CD4-positive, alpha-beta T cell treated with Interleukin-17A for 4 hours (primary cell): Measurements from ENCODE around the gene SIX5.

Experiments used
- DNase-seq: peaks from one replicate; pipeline ENCODE4 v3.0.0-alpha.2; 2020; ENCODE audit warnings: mixed read lengths

Gene SIX5

DNA sequence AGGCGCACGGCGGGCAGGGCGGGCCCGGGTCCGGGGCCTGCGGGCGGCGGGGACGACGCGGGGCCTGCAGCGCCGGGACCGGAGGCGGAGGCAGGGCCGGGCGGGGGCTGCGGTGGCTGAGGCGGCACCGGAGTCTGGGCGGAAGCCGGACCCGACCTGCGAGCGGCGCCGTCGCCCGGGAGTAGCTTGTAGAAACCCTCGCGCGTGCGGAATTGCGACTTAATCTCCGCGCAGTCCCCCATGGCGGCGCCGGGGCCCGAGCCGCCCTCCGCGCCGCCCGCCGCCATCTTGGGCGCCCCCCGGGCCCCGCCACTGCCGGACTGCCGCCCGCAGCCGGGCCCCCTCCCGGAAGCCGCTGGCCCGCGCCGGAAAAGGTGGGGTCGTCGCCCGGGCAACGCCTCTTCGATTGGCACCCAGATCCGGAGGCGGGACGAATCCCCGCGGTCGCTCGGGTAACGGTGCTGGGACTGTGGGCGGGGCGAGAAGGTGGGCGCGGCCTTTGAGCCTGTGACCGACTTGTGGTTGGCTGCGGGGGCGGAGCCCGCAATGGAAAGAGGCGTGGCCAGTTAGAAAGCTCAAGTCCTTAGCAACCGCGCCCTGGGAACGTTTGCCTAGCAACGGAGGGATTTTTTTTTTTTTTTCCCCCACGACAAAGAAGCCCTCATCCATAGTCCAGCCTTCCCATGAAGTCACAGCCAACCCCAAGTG lies 23.6 kb upstream of the SIX5 start, which contains the start of gene DMWD:
Gene DMWD (minus strand): TSS at position 376 of the 708 bp plus-strand sequence. CDS start 89 bp downstream, at position 287.
- peak; percentile 100 for DNase-seq

- DNase-seq = no peak
These were observed 22.9 kb upstream of the SIX5 start for GRCh38 chr19:45791744-45792469.

GRCh38 chr19:45790942-45791341 lies 21.9 kb upstream of the SIX5 start:
- peak; percentile 52 for DNase-seq

- no peak for DNase-seq
These were observed 20.2 kb upstream of the SIX5 start for GRCh38 chr19:45789035-45789786.

DNA sequence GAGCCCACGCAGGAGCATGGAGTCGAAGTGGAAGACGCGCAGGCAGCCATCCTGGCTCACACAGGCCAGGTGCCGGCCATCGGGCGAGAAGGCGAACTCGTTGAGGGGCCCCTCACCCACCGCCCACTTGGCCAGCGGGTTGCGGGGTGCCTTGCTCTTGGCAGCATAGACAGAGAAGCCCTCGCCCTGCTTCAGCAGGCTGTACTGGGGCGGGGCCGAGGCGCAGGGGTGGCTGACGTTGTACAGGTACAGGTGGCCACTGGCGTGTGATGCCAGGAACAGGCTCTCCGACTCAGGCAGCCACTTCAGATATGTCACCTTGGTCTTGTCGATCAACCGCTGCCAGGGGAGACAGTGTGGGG lies 17.5 kb upstream of the SIX5 start:
- no peak for DNase-seq

DNA sequence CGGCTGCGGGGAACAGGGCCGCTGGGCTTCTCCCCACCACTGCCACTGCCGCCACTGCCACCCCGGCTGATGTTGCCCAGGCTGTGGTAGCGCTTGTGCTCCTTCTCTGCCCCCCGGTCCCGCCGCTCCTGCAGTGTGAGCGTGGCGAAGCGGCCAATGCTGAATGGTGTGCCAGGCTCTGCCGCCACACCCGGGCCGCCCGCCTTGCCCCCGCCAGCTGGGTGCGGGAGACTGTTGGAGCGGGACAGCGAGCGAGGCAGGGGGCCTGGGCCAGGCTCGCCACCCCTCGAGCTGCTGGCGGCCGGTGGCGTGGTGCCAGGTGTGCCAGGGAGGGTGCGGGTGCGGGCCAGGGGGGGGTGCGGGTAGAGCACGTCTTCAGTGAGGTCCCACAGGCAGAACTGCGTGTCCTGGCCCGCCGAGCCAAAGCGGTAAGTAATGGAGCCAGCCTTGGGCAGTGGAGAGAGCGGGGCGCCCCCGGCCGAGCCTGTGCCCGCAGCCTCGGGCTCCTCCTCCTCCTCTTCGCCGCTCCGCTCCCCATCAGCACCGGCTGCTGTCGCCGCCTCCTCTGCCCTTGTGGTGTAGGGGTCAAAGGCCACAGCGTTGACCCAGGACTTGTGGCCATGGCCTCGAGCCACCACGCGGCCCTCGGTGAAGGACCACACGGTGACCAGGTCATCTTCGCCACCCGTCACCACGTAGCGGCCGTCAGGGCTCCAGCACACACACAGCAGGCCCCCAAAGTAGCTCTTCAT lies 16.9 kb upstream of the SIX5 start:
- DNase-seq = no peak

- no peak for DNase-seq
These were observed 16.0 kb upstream of the SIX5 start for GRCh38 chr19:45785097-45785496.

DNA sequence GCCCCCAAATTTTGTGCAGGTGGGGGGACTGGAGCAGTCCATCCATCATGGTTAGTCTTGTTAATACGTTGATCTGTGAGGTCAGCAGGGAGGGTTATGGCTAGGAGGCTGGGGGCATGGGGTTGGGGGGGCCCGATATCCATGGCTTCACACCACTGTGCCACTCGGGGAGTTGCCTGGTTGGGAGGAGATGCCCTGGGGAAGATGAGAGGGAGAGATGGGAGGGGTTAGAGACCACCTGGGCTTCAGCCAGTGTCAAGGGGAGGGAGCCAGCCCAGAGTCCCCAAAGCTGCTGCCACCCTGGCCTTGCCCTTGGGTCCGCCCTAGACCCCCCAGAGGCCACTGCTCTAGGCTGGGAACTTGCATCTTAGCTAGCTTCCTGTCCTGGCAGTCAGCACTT lies 15.0 kb upstream of the SIX5 start:
- DNase-seq = no peak

- DNase-seq = no peak
These were observed 14.1 kb upstream of the SIX5 start for GRCh38 chr19:45782820-45783785.

GRCh38 chr19:45782162-45782691 lies 13.2 kb upstream of the SIX5 start, which contains the start of gene DMPK:
Gene DMPK, minus strand, starts transcription at chr19:45782490. Its CDS starts 138 bp downstream, at chr19:45782352.
- no peak for DNase-seq

GRCh38 chr19:45781214-45782161 lies 12.4 kb upstream of the SIX5 start:
- DNase-seq = no peak

DNA sequence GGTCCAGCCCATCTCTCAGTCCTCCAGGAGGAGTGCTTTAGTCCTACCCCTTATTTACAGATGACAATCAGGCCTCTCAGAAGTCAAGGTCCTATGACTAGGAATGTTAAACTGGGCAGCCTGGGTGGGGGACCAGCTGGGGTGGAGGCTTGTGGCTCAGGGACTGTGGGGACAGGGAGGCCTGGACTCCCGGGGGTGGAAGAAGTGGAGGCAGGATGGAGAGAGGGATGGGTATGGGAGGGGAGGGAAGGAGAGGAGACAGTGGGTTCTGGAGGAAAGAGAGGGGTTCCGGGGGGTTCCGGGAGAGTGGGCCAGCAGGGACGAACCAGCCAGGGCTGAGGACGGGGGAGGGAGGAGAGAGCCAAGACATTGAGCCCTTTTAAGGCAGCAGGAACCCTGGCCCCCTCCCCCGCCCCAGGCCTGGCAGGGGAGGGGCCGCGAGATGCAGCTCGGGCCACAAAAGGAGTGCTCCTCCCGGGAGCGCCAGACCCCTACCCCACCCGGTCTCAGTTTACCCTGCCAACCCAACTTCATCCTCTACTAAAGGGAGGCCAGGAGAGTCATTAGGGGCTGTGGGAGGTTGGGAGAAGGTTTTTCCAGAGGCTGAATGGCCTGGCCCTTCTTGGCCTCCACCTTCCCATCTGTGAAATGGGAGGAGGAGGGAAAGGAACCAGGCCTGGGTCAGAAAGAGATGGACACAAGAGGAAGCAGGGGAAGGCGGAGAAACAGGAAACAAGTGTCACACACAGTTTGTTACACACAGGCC lies 11.6 kb upstream of the SIX5 start:
- no peak for DNase-seq

DNA sequence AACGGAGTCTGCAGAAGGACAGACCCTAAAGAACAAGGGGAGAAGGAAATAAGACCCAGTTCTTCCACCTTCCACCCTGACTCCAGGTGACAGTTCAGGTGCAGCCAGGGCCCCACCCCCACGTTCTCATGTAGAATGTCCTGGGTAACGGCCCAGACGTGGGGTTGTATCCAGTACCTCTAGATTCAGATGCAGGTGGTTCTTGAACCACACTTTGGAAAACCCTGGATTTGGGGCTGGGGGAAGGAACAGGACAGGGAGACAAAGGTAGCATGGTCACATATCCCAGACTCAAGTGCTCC lies 11.0 kb upstream of the SIX5 start:
- no peak for DNase-seq

DNA sequence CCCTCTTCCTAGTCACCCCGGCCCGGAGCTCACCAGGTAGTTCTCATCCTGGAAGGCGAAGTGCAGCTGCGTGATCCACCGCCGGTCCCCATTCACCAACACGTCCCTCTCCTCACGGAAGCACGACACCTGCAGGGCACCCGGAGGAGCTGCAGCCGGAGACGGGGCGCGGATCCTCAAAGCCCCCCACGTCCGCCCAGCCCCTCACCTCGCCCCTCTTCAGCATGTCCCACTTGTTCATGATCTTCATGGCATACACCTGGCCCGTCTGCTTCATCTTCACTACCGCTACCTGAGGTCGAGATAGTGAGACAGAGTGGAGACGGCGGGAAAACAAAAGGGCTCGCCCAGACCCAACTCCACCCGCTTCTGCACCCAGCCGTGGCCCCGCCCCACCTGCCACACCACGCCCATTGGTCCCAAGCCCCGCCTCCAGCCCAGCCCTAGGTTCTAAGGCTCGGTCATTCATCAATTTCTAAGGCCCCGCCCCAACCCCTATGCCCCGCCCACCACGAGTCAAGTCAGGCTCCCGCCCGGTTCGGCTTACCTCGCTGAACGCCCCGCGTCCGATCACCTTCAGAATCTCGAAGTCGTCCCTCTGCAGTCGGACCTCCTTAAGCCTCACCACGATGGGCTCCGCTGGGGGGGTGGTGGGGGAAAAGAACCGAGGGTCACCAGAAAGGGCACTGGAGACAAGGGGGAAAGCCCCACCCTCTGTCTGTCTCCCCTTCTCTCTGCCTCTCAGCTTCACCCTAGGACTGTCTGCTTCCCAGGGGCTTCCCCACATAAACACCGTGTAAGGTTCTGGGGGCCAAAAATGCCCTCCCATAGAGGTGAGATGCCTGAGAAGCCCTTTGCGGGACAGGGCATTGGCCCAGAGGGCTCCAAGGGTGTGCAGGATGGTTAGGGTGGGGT lies 10.4 kb upstream of the SIX5 start:
- DNase-seq = peak; percentile 79

DNA sequence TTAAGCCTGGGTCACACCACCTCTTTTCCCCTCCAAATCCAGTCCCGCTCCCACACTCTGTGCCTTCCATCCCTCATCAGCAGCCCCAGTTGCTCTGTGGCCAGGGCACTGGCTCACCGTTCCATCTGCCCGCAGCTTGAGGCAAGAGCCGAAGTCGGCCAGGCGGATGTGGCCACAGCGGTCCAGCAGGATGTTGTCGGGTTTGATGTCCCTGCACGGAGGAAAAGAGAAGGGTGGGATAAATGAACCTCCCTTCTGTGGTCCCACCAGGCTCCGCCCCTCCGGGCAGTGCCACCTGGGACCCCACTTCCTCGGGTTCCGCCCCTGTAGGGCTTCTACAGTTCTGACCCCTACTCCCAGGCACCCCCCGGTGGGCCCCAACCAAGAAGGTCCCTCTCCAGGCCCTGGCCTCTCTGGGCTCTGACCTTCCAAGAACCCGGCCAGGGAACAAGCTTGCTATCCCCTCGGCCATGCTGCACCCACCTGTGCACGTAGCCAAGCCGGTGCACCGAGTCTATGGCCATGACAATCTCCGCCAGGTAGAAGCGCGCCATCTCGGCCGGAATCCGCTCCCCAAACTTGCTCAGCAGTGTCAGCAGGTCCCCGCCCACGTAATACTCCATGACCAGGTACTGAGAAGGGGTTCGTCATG lies 9.1 kb upstream of the SIX5 start:
- DNase-seq = no peak

DNA sequence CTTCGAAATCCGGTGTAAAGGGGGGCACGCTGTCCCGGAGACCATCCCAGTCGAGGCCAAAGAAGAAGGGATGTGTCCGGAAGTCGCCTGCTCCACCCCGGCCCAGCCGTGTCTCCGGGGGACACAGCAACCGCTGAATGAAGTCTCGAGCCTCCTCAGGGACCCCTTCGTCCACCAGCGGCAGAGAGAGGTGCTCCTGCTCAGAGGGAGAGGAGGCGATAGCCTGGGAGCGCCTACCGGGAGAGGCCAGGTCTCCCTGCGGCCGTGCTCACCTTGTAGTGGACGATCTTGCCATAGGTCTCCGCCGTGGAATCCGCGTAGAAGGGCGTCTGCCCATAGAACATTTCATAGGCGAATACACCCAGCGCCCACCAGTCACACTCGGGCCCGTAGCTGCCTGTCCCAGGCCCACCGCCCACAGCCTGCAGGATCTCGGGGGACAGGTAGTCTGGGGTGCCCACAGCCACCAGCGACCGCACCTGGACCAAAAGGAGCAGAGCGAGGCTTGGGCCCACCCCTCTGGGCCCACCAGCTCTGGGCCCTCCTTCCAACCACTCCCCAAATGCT lies 8.4 kb upstream of the SIX5 start:
- no peak for DNase-seq

- DNase-seq = no peak
These were observed 5.7 kb upstream of the SIX5 start for GRCh38 chr19:45774765-45775164.

DNA sequence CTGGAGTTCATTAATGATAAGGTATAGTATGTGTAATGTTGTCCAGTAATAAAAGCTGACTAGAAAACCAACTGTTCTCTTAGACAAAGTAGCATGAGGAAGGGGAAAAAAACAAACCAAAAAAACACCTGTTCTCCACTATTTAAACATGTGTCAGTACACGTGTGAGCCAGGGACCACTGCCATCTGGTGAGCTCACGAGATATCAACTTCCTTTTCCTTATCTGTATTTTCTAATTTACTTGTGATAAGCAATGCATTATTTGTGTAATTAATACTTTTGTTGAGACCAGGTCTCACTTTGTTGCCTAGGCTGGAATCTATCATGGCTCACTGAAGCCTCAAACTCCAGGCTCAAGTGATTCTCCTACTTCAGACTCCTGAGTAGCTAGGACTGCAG lies 4.3 kb upstream of the SIX5 start:
- DNase-seq = no peak
